SK-N-MC (cell line): ENCODE data around the gene PRKG1.

Experiments
- EZH2 ChIP-seq: fragments of 200-600 bp; sonication (generic); IDR thresholded peaks from one replicate; pipeline ENCODE4 v1.6.1; 2017; ENCODE audit warnings: antibody characterized with exemption
- POLR2AphosphoS5 ChIP-seq: IDR thresholded peaks from 2 replicates; pipeline ENCODE4 v1.6.1; 2012; ENCODE audit warnings: mild to moderate bottlenecking, low read depth, low read length, borderline replicate concordance

GRCh38 chr10:51176976-51177695 is 102.8 kb downstream of the PRKG1 start:
- no peak for TF ChIP-seq EZH2
- no peak for TF ChIP-seq POLR2AphosphoS5
